Ovary (tissue), 3 donors: Measurements from ENCODE around the gene CHD3.

Experiments used
- CTCF ChIP-seq, 3 donors: fragments of 450-650 bp in 2 of 3; fragments of 200-600 bp in 1 of 3; IDR thresholded peaks; one replicate each; pipeline versions ENCODE4 v1.5.1 to v1.8.0; 2016 to 2022; ENCODE audit warnings: antibody characterized with exemption in 3 of 3, mild to moderate bottlenecking in 1 of 3
- EP300 ChIP-seq: sonication (generic); formaldehyde crosslinking; IDR thresholded peaks from one replicate; pipeline ENCODE4 v1.6.1; 2017; ENCODE audit warnings: antibody characterized with exemption
- POLR2A ChIP-seq: fragments of 450-650 bp; IDR thresholded peaks from one replicate; pipeline ENCODE4 v1.6.1; 2017; ENCODE audit warnings: antibody characterized with exemption, mild to moderate bottlenecking, moderate library complexity
- donor health status: DM: no; HTN: no; CAD: no.

GRCh38 chr17:7915611-7916384, 27.2 kb downstream of the CHD3 start, which contains the start of gene RNF227:
- TF ChIP-seq EP300 (no peak), POLR2A (peak; percentile 58), CTCF (IDR thresholded peaks at IDR 0.05) (peak in 2 of 3 donors; percentile 6 to 19)
